Calu3 (cell line): Measurements from ENCODE around the gene ADRA1B. TPM values are rescaled to one million over a fixed set of nuclear protein-coding genes. Genes with fewer than 3 reads are reported as not detected.
A peak's percentile ranks its signal among the peaks of the same experiment; 100 is the strongest.
"Not testable (repeated sequence)": the region's sequence is repeated elsewhere in the genome, so short reads cannot be mapped to it uniquely, and the experiment has no call there.

ENCODE experiments used
- BruUV-seq: library from RNA; stranded (reverse); fragments of 400-500 nt; replicated peaks from 2 replicates; lab custom pipeline; 2021; lab: Mats Ljungman, UMichigan
- CTCF ChIA-PET: fragments of 300-600 bp; sonication (Branson Sonifier 250); formaldehyde crosslinking; loops from one replicate; lab custom pipeline; 2022; ENCODE audit warnings: antibody characterized with exemption; lab: Charles Lee
- DNase-seq: peaks from one replicate; pipeline ENCODE4 v3.0.0; 2022
- H3K27ac Mint-ChIP-seq: one replicate; pipeline ENCODE4 v1.8.0; 2022; ENCODE audit warnings: mixed read lengths; ENCODE audit not compliant: unreplicated experiment
- H3K27me3 Mint-ChIP-seq: one replicate; pipeline ENCODE4 v1.8.0; 2022; ENCODE audit warnings: mixed read lengths; ENCODE audit not compliant: unreplicated experiment
- H3K36me3 Mint-ChIP-seq: one replicate; pipeline ENCODE4 v1.8.0; 2022; ENCODE audit warnings: mild to moderate bottlenecking, moderate library complexity, mixed read lengths; ENCODE audit not compliant: insufficient read depth, unreplicated experiment
- H3K4me1 Mint-ChIP-seq: one replicate; pipeline ENCODE4 v1.8.0; 2022; ENCODE audit warnings: mild to moderate bottlenecking, low read depth, mixed read lengths; ENCODE audit not compliant: unreplicated experiment
- H3K4me3 Mint-ChIP-seq: one replicate; pipeline ENCODE4 v1.8.0; 2022; ENCODE audit warnings: mild to moderate bottlenecking, low read depth, moderate library complexity, mixed read lengths; ENCODE audit not compliant: unreplicated experiment
- H3K9me3 Mint-ChIP-seq: one replicate; pipeline ENCODE4 v1.8.0; 2022; ENCODE audit warnings: low read depth, mixed read lengths; ENCODE audit not compliant: unreplicated experiment
- intact Hi-C: fragments of 100-400 bp; cut with micrococcal nuclease; formaldehyde crosslinking; loops from one replicate; pipeline ENCODE4 v1.10.0; 2022; ENCODE audit not compliant: unreplicated experiment
- total RNA-seq: library from RNA; stranded (reverse); gene quantifications from 2 replicates; pipeline ENCODE4 v1.2.3, GENCODE V29; 2022
- TF ChIP-seq, protein P1 (sequence below): fragments of 200-600 bp; IDR thresholded peaks from one replicate; pipeline ENCODE4 v1.8.0; 2022; ENCODE audit warnings: antibody characterized with exemption; ENCODE audit not compliant: unreplicated experiment

The ADRA1B gene
- total RNA-seq, 1 experiment from 2014 or later: 10.9 TPM

DNA sequence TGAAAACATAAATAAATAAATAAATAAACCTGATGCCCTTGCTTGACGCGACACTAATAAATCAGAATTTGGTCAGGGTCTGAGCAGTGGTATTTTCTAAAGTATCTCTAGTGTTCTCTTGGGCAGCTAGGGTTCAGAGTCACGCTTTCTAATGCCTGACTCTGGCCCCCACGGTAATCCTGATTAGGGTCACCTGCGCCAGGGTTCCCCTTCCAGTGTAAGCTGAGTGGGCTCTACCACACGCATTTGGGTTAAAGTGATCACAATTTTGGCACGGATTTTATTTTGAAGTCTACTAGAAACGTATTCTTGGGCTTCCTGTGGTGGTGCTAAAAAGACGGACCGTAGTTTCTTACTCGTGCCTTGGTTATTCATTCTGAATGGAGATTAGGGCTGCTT, 93.3 kb downstream of the ADRA1B start:
- H3K4me3 Mint-ChIP-seq: peak overlapping the region; percentile 93
- TF ChIP-seq, protein P1, sequence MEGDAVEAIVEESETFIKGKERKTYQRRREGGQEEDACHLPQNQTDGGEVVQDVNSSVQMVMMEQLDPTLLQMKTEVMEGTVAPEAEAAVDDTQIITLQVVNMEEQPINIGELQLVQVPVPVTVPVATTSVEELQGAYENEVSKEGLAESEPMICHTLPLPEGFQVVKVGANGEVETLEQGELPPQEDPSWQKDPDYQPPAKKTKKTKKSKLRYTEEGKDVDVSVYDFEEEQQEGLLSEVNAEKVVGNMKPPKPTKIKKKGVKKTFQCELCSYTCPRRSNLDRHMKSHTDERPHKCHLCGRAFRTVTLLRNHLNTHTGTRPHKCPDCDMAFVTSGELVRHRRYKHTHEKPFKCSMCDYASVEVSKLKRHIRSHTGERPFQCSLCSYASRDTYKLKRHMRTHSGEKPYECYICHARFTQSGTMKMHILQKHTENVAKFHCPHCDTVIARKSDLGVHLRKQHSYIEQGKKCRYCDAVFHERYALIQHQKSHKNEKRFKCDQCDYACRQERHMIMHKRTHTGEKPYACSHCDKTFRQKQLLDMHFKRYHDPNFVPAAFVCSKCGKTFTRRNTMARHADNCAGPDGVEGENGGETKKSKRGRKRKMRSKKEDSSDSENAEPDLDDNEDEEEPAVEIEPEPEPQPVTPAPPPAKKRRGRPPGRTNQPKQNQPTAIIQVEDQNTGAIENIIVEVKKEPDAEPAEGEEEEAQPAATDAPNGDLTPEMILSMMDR: no peak
- H3K4me1 Mint-ChIP-seq: peaks cover 22% of the 10 kb centered on the region
- CTCF ChIA-PET: interaction anchor here (0.5 to 1.6 kb wide), 3 partner anchors 12 to 428 kb away, joined by 3 to 13 read pairs (median 3); no protein-coding TSS in a partner anchor
- no peaks in the 10 kb centered on the region for H3K27me3 Mint-ChIP-seq
- intact Hi-C loops: no loop called here
- no TSS peak for BruUV-seq
- no peak for DNase-seq
- H3K9me3 Mint-ChIP-seq: no peaks in the 10 kb centered on the region
- peak overlapping the region; percentile 100 for H3K27ac Mint-ChIP-seq
- peaks cover 38% of the 10 kb centered on the region for H3K36me3 Mint-ChIP-seq

DNA sequence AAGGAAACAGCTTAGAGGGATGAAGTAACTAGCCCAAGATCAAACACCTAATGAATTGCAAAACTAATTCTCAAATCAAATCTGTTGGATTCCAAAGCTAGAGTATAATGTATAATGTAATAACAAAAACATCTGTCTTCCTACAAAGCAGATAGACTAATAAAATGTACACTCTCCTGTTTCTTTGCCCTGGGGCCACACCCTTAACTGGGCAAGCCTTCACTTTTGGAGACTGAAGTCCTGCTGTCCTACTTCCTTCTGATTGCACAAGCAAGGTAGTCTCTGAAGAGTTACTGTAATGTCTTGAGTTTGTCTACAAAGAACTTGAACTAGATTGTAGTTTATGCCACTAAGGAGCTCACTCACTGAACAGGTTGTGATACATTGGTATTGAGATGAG, 95.2 kb downstream of the ADRA1B start:
- H3K9me3 Mint-ChIP-seq: no peaks in the 10 kb centered on the region
- H3K27ac Mint-ChIP-seq: no peak overlapping the region
- TF ChIP-seq, protein P1: no peak
- H3K4me3 Mint-ChIP-seq: peak overlapping the region; percentile 30
- CTCF ChIA-PET: interaction anchor here (0.6 to 2.1 kb wide), 3 partner anchors 10 to 13 kb away, joined by 4 to 9 read pairs (median 6); no protein-coding TSS in a partner anchor
- DNase-seq: no peak
- no peaks in the 10 kb centered on the region for H3K27me3 Mint-ChIP-seq
- peaks cover 38% of the 10 kb centered on the region for H3K36me3 Mint-ChIP-seq
- H3K4me1 Mint-ChIP-seq: peaks cover 22% of the 10 kb centered on the region
- no TSS peak for BruUV-seq
- intact Hi-C loops: no loop called here

DNA sequence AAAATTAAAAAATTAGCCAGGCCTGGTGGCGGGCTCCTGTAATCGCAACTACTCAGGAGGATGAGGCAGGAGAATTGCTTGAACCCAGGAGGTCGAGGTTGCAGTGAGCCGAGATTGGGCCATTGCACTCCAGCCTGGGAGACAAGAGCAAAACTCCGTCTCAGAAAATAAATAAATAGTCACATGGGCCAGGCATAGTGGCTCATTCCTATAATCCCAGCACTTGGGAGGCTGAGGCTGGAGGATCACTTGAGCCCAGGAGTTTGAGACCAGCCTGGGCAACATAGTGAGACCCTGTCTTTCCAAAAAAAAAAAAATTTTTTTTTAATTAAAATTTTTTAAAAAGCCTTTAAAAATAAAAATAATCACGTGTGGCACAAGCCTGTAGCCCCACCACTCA, 97.9 kb downstream of the ADRA1B start:
- intact Hi-C loops, DNase-seq, H3K9me3 Mint-ChIP-seq, BruUV-seq, H3K27me3 Mint-ChIP-seq, H3K4me3 Mint-ChIP-seq, CTCF ChIA-PET, H3K27ac Mint-ChIP-seq: not testable (repeated sequence)
- H3K4me1 Mint-ChIP-seq: peaks cover 22% of the 10 kb centered on the region
- peaks cover 31% of the 10 kb centered on the region for H3K36me3 Mint-ChIP-seq

DNA sequence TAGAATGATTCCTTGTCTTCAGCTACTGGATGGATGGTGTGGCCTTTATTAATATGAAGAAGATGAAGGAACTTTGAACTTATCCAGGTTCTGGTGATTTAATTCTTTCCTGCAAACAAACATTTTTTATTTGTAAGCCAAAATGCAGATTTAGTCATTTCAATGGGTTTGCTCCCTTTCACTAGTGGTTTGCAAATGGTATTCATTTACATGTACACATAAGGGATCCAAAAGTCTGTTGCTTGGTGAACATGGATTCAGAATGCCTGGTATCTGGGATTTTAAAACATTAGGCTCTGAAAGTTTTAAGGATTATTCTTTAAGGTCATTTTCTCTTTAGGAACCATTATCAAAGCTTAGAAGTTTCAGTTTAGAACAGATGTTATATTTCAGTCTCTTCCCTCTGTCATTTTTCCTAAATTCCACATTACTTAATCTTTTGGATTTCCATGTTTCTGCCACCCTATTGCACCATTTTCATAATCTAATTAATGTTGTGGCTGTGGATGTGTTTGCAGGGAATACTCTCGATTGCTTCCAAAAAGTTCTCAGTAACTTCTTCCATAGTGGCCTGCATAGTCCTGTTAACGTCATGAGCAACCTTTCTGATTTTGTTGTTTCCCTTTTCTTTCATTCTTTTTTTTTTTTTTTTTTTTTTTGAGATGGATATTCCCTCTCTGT, 102.8 kb downstream of the ADRA1B start:
- CTCF ChIA-PET: interaction anchor here (0.6 kb wide), 1 partner anchor 127 kb away, joined by 4 read pairs; no protein-coding TSS in a partner anchor
- TF ChIP-seq, protein P1: no peak
- no TSS peak for BruUV-seq
- Mint-ChIP-seq H3K9me3 (no peaks in the 10 kb centered on the region), H3K36me3 (peaks cover 16% of the 10 kb centered on the region), H3K4me3 (no peak overlapping the region), H3K4me1 (peaks cover 9% of the 10 kb centered on the region), H3K27me3 (no peaks in the 10 kb centered on the region), H3K27ac (no peak overlapping the region)
- DNase-seq: no peak
- intact Hi-C loops: no loop called here

DNA sequence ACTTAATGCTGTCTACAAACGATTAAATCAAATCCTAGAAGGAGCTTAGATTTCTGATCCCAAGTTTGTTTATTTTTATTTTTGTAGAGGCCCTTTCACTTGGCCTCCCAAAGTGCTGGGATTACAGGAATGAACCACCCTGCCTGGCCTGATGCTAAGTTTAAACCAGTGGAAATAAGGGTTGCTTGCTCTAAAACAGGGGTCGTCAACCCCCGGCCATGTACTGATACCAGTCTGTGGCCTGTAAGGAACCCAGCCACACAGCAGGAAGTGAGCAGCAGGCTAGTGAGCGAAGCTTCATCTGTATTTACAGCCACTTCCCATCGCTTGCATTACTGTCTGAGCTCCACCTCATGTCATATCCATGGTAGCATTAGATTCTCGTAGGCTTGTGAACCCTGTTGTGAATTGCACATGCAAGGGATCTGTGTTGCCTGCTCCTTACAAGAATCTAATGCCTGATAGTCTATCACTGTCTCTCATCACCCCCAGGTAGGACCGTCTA, 104.0 kb downstream of the ADRA1B start:
- no peak overlapping the region for H3K27ac Mint-ChIP-seq
- DNase-seq: no peak
- intact Hi-C loops: loop anchor here (5.0 kb wide), 1 partner anchor 137 kb away; no protein-coding TSS in a partner anchor
- H3K9me3 Mint-ChIP-seq: no peaks in the 10 kb centered on the region
- CTCF ChIA-PET: interaction anchor here (1.3 kb wide), 1 partner anchor 33 kb away, joined by 3 read pairs; no protein-coding TSS in a partner anchor
- no peaks in the 10 kb centered on the region for H3K27me3 Mint-ChIP-seq
- peaks cover 24% of the 10 kb centered on the region for H3K36me3 Mint-ChIP-seq
- BruUV-seq: no TSS peak
- TF ChIP-seq, protein P1: no peak
- H3K4me3 Mint-ChIP-seq: no peak overlapping the region
- H3K4me1 Mint-ChIP-seq: peaks cover 10% of the 10 kb centered on the region
